Measurements from ENCODE around the gene ALG5. TPM values are rescaled to one million over a fixed set of nuclear protein-coding genes. Genes with fewer than 3 reads are reported as not detected.

Gene ALG5
- total and polyA plus RNA-seq, 7 donors: 9.1 to 29.9 (median 14.6) TPM

DNA sequence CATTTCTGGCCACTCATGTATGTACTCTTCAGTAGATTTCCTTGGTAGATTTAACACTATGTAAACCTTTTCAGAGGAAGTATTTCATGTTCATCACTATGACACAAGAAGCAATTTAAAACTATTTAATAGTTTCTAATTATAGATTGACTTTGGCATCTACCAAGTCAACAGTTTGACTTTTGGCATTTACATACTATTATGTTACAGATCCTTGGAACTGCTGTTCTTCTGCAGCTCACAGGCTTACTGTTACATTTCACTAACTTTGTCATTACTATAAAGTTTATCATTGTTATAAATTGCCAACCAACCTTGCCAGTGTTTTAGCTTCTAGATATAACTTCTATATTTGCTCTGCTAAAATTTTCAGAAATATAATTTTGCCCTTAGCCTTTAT, 41.6 kb upstream of the ALG5 start:
- TF ChIP-seq, protein P1, sequence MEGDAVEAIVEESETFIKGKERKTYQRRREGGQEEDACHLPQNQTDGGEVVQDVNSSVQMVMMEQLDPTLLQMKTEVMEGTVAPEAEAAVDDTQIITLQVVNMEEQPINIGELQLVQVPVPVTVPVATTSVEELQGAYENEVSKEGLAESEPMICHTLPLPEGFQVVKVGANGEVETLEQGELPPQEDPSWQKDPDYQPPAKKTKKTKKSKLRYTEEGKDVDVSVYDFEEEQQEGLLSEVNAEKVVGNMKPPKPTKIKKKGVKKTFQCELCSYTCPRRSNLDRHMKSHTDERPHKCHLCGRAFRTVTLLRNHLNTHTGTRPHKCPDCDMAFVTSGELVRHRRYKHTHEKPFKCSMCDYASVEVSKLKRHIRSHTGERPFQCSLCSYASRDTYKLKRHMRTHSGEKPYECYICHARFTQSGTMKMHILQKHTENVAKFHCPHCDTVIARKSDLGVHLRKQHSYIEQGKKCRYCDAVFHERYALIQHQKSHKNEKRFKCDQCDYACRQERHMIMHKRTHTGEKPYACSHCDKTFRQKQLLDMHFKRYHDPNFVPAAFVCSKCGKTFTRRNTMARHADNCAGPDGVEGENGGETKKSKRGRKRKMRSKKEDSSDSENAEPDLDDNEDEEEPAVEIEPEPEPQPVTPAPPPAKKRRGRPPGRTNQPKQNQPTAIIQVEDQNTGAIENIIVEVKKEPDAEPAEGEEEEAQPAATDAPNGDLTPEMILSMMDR (IDR thresholded peaks at IDR 0.05): no peak
- Histone ChIP-seq H3K9me3 (no peaks in the 10 kb centered on the region), H3K27me3 (ENCODE audit: insufficient read depth in 3 of 3, low read length in 2 of 3) (no peaks in the 10 kb centered on the region), H3K4me1 (peaks cover 3% of the 10 kb centered on the region), H3K4me3 (no peak overlapping the region), H3K36me3 (ENCODE audit: insufficient read depth in 1 of 2, low read depth in 1 of 2) (peaks cover 0 to 97% of the 10 kb centered on the region in 2 donors), H3K27ac (peak overlapping the region; percentile 44)
- DNase-seq: no peak
- intact Hi-C loops (cut with DNase I): no loop called here
- peak; percentile 44 to 85 (median 62) for ATAC-seq

DNA sequence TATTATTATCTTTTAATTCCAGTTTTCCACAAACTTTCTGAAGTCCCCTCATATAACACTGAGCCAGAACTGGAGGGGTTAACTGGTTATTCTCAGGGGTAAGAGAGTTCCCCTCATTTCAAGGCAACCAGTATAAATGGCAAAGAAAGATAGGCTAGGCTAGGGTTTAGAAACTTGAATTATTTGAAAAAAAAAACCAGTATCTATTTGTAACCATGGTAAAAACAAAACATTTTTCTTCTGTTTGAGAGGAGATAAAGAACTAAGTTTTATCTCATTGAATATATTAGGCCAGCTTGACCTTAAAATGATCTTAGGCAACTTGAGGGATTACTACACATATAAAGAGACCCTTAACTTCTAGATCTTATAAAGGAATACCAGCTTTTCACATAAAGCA, 40.8 kb upstream of the ALG5 start:
- no peak for ATAC-seq
- no peak overlapping the region for H3K4me3 ChIP-seq
- no peaks in the 10 kb centered on the region for H3K27me3 ChIP-seq (ENCODE audit: insufficient read depth in 3 of 3, low read length in 2 of 3)
- peaks cover 3% of the 10 kb centered on the region for H3K4me1 ChIP-seq
- no peak for DNase-seq
- TF ChIP-seq, protein P1 (IDR thresholded peaks at IDR 0.05): no peak
- H3K27ac ChIP-seq: peak overlapping the region; percentile 44
- intact Hi-C loops (cut with DNase I): loop anchor here in 1 of 2 donors (5.0 kb wide), 1 partner anchor 38 kb away; the partner anchor contains the start of gene EXOSC8
- peaks cover 0 to 98% of the 10 kb centered on the region in 2 donors for H3K36me3 ChIP-seq (ENCODE audit: insufficient read depth in 1 of 2, low read depth in 1 of 2)
- no peaks in the 10 kb centered on the region for H3K9me3 ChIP-seq

DNA sequence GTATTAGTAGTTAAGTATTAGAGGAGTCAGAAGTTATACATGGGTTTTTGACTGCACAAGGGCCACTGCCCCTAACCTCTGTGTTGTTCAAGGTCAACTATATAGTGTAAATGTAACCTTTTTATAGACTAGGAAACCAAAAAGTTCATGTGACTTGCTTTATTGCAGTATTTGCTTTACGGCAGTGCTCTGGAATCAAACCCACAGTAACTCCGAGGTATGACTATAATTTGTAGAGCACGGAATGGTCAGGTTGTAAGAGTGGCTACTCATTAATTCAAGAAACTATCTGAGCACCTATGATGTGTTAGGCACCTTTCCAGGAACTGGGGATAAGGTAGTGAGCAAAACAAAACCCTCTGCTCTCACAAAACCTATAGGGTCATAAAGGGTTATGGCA, 38.1 kb upstream of the ALG5 start:
- Histone ChIP-seq H3K4me3 (no peak overlapping the region), H3K36me3 (ENCODE audit: insufficient read depth in 1 of 2, low read depth in 1 of 2) (peaks cover 0 to 99% of the 10 kb centered on the region in 2 donors), H3K27ac (no peak overlapping the region), H3K9me3 (no peaks in the 10 kb centered on the region), H3K27me3 (ENCODE audit: insufficient read depth in 3 of 3, low read length in 2 of 3) (no peaks in the 10 kb centered on the region), H3K4me1 (peaks cover 3% of the 10 kb centered on the region)
- TF ChIP-seq, protein P1 (IDR thresholded peaks at IDR 0.05): no peak
- intact Hi-C loops (cut with DNase I): loop anchor here in 1 of 2 donors (5.0 kb wide), 1 partner anchor 35 kb away; the partner anchor contains the start of gene EXOSC8
- DNase-seq (no peak), ATAC-seq (no peak)
- WGBS, 3 donors: 85 to 100% (median 92%) methylated on average over 3 of the region's 3 CpGs

DNA sequence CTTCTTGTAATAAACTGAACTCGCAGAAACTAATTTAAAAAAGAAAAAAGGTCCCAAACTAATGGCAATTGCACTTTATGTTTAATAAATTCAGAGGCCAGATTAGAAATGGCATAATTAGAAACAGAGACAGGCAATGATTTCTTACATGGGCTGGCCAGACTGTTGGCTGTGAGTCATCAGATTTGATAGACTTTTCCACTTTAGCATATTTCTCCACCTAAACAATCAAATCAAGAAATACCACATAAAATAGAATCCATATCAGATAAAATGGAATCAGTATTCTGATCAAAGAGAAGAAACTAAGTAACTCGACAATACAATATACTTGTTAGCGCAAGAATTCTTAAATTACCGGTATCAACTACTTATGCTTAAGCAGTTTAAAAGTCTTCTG, 30.5 kb upstream of the ALG5 start:
- Histone ChIP-seq H3K4me1 (no peaks in the 10 kb centered on the region), H3K36me3 (ENCODE audit: insufficient read depth in 1 of 2, low read depth in 1 of 2) (peaks cover 4 to 100% of the 10 kb centered on the region in 2 donors), H3K27me3 (ENCODE audit: insufficient read depth in 3 of 3, low read length in 2 of 3) (no peaks in the 10 kb centered on the region), H3K27ac (no peak overlapping the region), H3K9me3 (no peaks in the 10 kb centered on the region), H3K4me3 (no peak overlapping the region)
- no peak for DNase-seq
- intact Hi-C loops (cut with DNase I): loop anchor here in 1 of 2 donors (10.0 kb wide), 1 partner anchor 65 kb away; no protein-coding TSS in a partner anchor
- ATAC-seq: no peak
- 96 to 97% (median 96%) methylated on average over 4 of the region's 4 CpGs for WGBS, 3 donors
- TF ChIP-seq, protein P1 (IDR thresholded peaks at IDR 0.05): no peak

DNA sequence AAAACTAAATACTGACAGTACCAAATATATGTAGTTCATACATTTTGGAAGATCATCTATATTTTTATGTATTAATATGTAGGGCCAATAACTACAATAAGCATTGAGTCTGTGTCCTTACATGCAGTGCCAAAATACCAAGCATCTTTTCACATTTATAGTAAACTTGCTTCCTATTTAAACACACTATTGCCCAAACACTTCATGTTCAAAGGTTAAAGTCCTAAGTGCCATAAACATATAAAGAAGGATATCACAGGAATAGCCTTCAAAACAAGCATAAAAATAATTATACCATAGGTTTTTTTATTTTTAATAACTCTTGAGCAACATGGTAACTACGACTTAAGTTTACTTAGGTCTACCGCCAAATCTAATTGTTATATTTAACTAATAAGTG, 28.5 kb upstream of the ALG5 start:
- WGBS, 3 donors: 88 to 96% (median 93%) methylated on average over 2 of the region's 2 CpGs
- no peaks in the 10 kb centered on the region for H3K27me3 ChIP-seq (ENCODE audit: insufficient read depth in 3 of 3, low read length in 2 of 3)
- no peak for DNase-seq
- H3K4me1 ChIP-seq: no peaks in the 10 kb centered on the region
- intact Hi-C loops (cut with DNase I): loop anchor here in 1 of 2 donors (10.0 kb wide), 1 partner anchor 63 kb away; no protein-coding TSS in a partner anchor
- TF ChIP-seq, protein P1 (IDR thresholded peaks at IDR 0.05): no peak
- no peak for ATAC-seq
- H3K36me3 ChIP-seq (ENCODE audit: insufficient read depth in 1 of 2, low read depth in 1 of 2): peaks cover 4 to 100% of the 10 kb centered on the region in 2 donors
- H3K27ac ChIP-seq: no peak overlapping the region
- H3K9me3 ChIP-seq: no peaks in the 10 kb centered on the region
- no peak overlapping the region for H3K4me3 ChIP-seq
